Adrenal gland (tissue), 5 donors: Measurements from ENCODE around the gene MAML3.

Source experiments
- CTCF ChIP-seq, 6 experiments: fragments of 450-650 bp in 4 of 6; fragments of 200-600 bp in 2 of 6; sonication (generic) in 1 of 6; IDR thresholded peaks; 1 replicate in 5 of 6; 2 replicates in 1 of 6; pipeline versions ENCODE4 v1.5.1 to v1.8.0; 2016 to 2021; ENCODE audit warnings: antibody characterized with exemption in 6 of 6, mild to moderate bottlenecking in 2 of 6, moderate library complexity in 1 of 6
- POLR2A ChIP-seq, 2 donors: fragments of 450-650 bp; IDR thresholded peaks; one replicate each; pipeline ENCODE4 v1.6.1; 2017; ENCODE audit warnings: antibody characterized with exemption in 2 of 2, mild to moderate bottlenecking in 2 of 2, moderate library complexity in 1 of 2
- donor health status: DM: no; HTN: no; CAD: no.

- TF ChIP-seq POLR2A (IDR thresholded peaks at IDR 0.05) = no peak
- TF ChIP-seq CTCF (IDR thresholded peaks at IDR 0.05) = no peak
Observed at GRCh38 chr4:140082391-140082755, 71.6 kb downstream of the MAML3 start.
